ENCODE results near the gene BRDT.

BRDT gene

GRCh38 chr1:92043621-92044020 lies 94.4 kb downstream of the BRDT start:
- no peak overlapping the region for H3K27ac ChIP-seq
- TF ChIP-seq ZFX (IDR thresholded peaks at IDR 0.05) (no peak), CTCF (conservative IDR thresholded peaks at IDR 0.05) (no peak)

GRCh38 chr1:92045766-92046495 lies 96.7 kb downstream of the BRDT start:
- TF ChIP-seq ZFX (IDR thresholded peaks at IDR 0.05) (no peak), CTCF (conservative IDR thresholded peaks at IDR 0.05) (no peak)
- no peak overlapping the region for H3K27ac ChIP-seq

- no peak overlapping the region for H3K27ac ChIP-seq
Measured at GRCh38 chr1:92051948-92052347, 102.7 kb downstream of the BRDT start.

More at GRCh38 chr1:92051948-92052347, 102.7 kb downstream of the BRDT start:
- TF ChIP-seq ZFX (IDR thresholded peaks at IDR 0.05) (no peak), CTCF (conservative IDR thresholded peaks at IDR 0.05) (no peak)

All from C4-2B (cell line).